Osteocyte (in vitro differentiated cells): ENCODE data around the gene ACSL5. TPM values are rescaled to one million over a fixed set of nuclear protein-coding genes. Genes with fewer than 3 reads are reported as not detected.
"Not testable (repeated sequence)": the region's sequence is repeated elsewhere in the genome, so short reads cannot be mapped to it uniquely, and the experiment has no call there.

Source experiments
- DNase-seq: peaks from one replicate; pipeline ENCODE4 v3.0.0; 2021; ENCODE audit warnings: mixed read lengths; ENCODE audit not compliant: unreplicated experiment; ENCODE audit errors: extremely low spot score
- H3K27ac Mint-ChIP-seq: one replicate; pipeline ENCODE4 v1.8.0; 2021; ENCODE audit warnings: mild to moderate bottlenecking, mixed read lengths; ENCODE audit not compliant: unreplicated experiment
- H3K27me3 Mint-ChIP-seq: one replicate; pipeline ENCODE4 v1.8.0; 2021; ENCODE audit warnings: mixed read lengths; ENCODE audit not compliant: unreplicated experiment
- H3K36me3 Mint-ChIP-seq: one replicate; pipeline ENCODE4 v1.8.0; 2021; ENCODE audit warnings: mixed read lengths; ENCODE audit not compliant: unreplicated experiment
- H3K4me1 Mint-ChIP-seq: one replicate; pipeline ENCODE4 v1.8.0; 2021; ENCODE audit warnings: mixed read lengths; ENCODE audit not compliant: unreplicated experiment
- H3K4me3 Mint-ChIP-seq: one replicate; pipeline ENCODE4 v1.8.0; 2021; ENCODE audit warnings: mild to moderate bottlenecking, moderate library complexity, mixed read lengths; ENCODE audit not compliant: unreplicated experiment
- H3K9me3 Mint-ChIP-seq: one replicate; pipeline ENCODE4 v1.8.0; 2021; ENCODE audit warnings: mixed read lengths; ENCODE audit not compliant: unreplicated experiment
- total RNA-seq: library from RNA; stranded (reverse); gene quantifications from 2 replicates; pipeline ENCODE4 v1.2.1, GENCODE V29; 2021
- TF ChIP-seq, protein P1 (sequence below): fragments of 200-600 bp; sonication (generic); IDR thresholded peaks from 2 replicates; pipeline ENCODE4 v1.5.0; 2021; ENCODE audit warnings: antibody characterized with exemption, mild to moderate bottlenecking, moderate library complexity

ACSL5 gene
- total RNA-seq, 1 donor from 2014 or later: 0.46 TPM

- no peak for DNase-seq
- no peaks in the 10 kb centered on the region for H3K36me3 Mint-ChIP-seq
- TF ChIP-seq, protein P1, sequence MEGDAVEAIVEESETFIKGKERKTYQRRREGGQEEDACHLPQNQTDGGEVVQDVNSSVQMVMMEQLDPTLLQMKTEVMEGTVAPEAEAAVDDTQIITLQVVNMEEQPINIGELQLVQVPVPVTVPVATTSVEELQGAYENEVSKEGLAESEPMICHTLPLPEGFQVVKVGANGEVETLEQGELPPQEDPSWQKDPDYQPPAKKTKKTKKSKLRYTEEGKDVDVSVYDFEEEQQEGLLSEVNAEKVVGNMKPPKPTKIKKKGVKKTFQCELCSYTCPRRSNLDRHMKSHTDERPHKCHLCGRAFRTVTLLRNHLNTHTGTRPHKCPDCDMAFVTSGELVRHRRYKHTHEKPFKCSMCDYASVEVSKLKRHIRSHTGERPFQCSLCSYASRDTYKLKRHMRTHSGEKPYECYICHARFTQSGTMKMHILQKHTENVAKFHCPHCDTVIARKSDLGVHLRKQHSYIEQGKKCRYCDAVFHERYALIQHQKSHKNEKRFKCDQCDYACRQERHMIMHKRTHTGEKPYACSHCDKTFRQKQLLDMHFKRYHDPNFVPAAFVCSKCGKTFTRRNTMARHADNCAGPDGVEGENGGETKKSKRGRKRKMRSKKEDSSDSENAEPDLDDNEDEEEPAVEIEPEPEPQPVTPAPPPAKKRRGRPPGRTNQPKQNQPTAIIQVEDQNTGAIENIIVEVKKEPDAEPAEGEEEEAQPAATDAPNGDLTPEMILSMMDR: no peak
- no peak overlapping the region for H3K4me3 Mint-ChIP-seq
- peaks cover 3% of the 10 kb centered on the region for H3K4me1 Mint-ChIP-seq
- no peak overlapping the region for H3K27ac Mint-ChIP-seq
- H3K9me3 Mint-ChIP-seq: no peaks in the 10 kb centered on the region
- no peaks in the 10 kb centered on the region for H3K27me3 Mint-ChIP-seq
These were observed 3.5 kb upstream of the ACSL5 start for GRCh38 chr10:112370424-112370819.

GRCh38 chr10:112371326-112371725, 2.6 kb upstream of the ACSL5 start:
- not testable (repeated sequence) for H3K36me3 Mint-ChIP-seq, H3K4me3 Mint-ChIP-seq, H3K27me3 Mint-ChIP-seq, H3K27ac Mint-ChIP-seq, H3K9me3 Mint-ChIP-seq, DNase-seq
- peaks cover 12% of the 10 kb centered on the region for H3K4me1 Mint-ChIP-seq

DNA sequence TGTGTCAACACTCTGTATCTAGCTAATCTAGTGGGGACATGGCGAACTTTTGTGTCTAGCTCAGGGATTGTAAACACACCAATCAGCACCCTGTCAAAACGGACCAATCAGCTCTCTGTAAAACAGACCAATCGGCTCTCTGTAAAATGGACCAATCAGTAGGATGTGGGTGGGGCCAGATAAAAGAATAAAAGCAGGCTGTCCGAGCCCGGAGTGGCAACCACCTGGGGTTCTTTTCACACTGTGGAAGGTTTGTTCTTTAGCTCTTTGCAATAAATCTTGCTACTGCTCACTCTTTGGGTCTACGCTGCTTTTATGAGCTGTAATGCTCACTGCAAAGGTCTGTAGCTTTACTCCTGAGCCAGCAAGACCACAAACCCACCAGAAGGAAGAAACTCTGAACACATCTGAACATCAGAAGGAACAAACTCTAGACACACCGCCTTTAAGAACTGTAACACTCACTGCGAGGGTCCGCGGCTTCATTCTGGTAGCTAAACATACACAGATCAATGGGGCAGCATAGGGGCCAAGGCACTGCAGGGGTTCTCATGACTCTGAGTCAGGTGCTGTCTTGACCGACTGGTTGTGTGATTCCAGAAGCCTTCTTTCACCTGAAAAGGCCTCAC, 1.6 kb upstream of the ACSL5 start:
- not testable (repeated sequence) for H3K9me3 Mint-ChIP-seq, H3K4me3 Mint-ChIP-seq
- H3K4me1 Mint-ChIP-seq: peaks cover 12% of the 10 kb centered on the region

DNA sequence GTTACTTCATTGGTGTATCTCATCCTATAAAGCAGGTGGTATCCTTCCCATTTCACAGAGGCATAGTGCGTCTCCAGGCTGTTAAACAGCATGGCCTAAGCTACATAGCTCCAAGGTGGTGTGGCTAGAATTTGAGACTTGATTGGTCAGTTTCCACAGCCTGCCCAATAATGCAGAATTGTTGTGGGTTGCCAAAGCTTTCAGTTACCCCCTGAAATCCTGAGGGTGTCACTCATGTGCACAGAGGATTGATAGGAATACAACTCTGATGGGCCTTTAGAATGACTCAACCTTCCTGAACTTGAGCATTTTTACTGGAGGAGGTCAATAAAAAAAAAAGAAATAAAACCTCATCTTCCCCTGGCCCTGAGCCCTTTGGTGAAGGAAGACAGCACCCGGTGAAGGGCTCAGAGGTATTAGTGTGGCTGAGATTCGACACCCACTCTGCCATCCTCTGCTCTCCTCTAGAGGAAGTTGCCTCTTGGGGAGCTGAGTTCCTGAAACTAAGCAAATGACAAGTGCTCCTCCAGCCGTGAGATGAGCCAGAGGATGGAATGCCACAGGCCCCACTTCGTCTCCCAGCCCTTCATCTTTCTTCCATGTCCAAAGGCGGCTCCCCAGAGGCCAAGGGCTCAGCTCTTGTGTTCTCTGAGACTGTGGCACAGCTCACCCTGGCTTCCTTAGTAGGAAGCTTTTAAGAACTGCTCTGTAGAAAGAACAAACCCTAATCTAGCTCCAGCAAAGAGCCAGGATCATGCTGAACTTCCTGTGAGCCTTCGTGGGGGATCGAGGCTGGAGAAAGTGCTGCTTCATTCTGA, 1.0 kb downstream of the ACSL5 start:
- no peak for DNase-seq
- H3K27ac Mint-ChIP-seq: no peak overlapping the region
- H3K4me1 Mint-ChIP-seq: peaks cover 12% of the 10 kb centered on the region
- no peaks in the 10 kb centered on the region for H3K36me3 Mint-ChIP-seq
- no peaks in the 10 kb centered on the region for H3K9me3 Mint-ChIP-seq
- H3K4me3 Mint-ChIP-seq: no peak overlapping the region
- TF ChIP-seq, protein P1: no peak
- no peaks in the 10 kb centered on the region for H3K27me3 Mint-ChIP-seq

More for the DNA sequence above, 1.6 kb upstream of the ACSL5 start:
- not testable (repeated sequence) for H3K27me3 Mint-ChIP-seq, H3K36me3 Mint-ChIP-seq, DNase-seq, H3K27ac Mint-ChIP-seq

DNA sequence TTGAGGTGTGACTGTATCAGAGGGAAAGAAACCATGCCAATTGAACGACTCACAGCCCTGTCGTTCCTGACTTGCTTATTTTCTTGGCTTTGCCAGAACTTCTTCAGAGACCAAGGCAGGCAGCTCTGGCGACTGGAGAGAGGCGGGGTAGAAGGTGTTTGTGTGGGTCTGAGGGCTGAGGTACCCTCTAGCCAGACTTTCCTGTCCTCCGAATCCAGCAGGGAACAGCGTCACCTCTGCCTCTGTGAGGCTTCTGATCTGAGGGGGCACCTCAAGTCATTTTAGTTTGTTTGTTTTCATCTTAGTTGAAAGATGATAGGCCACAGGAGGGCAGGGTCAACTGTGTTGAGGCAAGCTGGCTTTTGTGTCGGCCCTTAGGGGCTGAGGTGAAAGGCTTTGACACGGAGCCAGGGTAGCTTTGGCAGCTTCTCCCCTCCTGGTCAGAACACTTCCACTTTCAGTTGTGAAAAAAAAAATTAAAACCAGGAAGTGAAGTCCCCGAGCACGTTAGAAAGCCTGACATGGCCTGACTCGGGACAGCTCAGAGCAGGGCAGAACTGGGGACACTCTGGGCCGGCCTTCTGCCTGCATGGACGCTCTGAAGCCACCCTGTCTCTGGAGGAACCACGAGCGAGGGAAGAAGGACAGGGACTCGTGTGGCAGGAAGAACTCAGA, 1.9 kb downstream of the ACSL5 start:
- H3K4me1 Mint-ChIP-seq: peaks cover 12% of the 10 kb centered on the region
- no peaks in the 10 kb centered on the region for H3K36me3 Mint-ChIP-seq
- no peaks in the 10 kb centered on the region for H3K9me3 Mint-ChIP-seq
- TF ChIP-seq, protein P1: no peak
- H3K27me3 Mint-ChIP-seq: no peaks in the 10 kb centered on the region
- H3K27ac Mint-ChIP-seq: peak overlapping the region; percentile 76
- no peak for DNase-seq
- H3K4me3 Mint-ChIP-seq: peak overlapping the region; percentile 22

DNA sequence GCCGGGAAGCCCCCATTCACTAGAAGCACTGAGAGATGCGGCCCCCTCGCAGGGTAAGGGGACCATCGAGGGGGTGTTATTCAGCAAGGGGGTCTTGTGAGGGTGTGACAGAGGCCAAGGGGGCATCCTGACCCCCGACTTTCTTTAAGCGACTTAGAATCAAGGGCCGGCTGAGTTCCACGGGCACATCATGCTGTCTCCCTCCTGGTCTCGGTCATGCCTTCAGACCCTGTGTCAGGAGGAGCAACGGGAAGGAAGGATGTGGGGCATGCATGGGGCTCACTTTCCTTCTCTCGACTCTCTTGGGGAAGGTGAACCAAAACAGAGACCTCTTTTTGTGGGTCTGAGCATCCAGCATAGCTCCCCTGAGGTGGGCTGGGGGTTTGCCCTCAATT, 2.5 kb downstream of the ACSL5 start:
- no peaks in the 10 kb centered on the region for H3K9me3 Mint-ChIP-seq
- DNase-seq: no peak
- H3K27ac Mint-ChIP-seq: peak overlapping the region; percentile 76
- H3K27me3 Mint-ChIP-seq: no peaks in the 10 kb centered on the region
- H3K4me3 Mint-ChIP-seq: no peak overlapping the region
- TF ChIP-seq, protein P1: no peak
- H3K4me1 Mint-ChIP-seq: peaks cover 12% of the 10 kb centered on the region
- H3K36me3 Mint-ChIP-seq: no peaks in the 10 kb centered on the region

DNA sequence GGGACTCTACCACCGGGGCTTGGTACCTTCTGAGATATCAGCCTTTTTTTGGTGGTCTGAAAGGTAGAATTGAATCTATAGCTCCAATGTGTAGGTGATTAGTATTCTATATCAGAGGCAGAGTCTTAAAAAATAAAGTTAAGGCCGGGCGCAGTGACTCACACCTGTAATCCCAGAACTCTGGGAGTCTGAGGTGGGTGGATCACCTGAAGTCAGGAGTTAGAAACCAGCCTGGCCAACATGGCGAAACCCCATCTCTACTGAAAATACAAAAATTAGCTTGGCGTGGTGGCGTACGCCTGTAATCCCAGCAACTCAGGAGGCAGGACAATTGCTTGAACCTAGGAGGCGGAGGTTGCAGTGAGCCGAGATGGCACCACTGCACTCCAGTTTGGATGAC, 3.2 kb downstream of the ACSL5 start:
- not testable (repeated sequence) for DNase-seq, H3K9me3 Mint-ChIP-seq, H3K4me3 Mint-ChIP-seq, H3K36me3 Mint-ChIP-seq, H3K27me3 Mint-ChIP-seq, H3K27ac Mint-ChIP-seq
- H3K4me1 Mint-ChIP-seq: peaks cover 12% of the 10 kb centered on the region
